NCI-H187 (cell line): ENCODE data around the gene RABGAP1L.
"Not testable (repeated sequence)": the region's sequence is repeated elsewhere in the genome, so short reads cannot be mapped to it uniquely, and the experiment has no call there.

Experiments used
- DNase-seq, 2 experiments: peaks; one replicate each; lab custom pipeline; 2025; lab: John Stamatoyannopoulos, UW

Gene RABGAP1L

GRCh38 chr1:174153085-174153824 lies 6.1 kb upstream of the RABGAP1L start:
- no peak for DNase-seq

GRCh38 chr1:174153825-174154107 lies 5.6 kb upstream of the RABGAP1L start:
- DNase-seq: no peak

DNA sequence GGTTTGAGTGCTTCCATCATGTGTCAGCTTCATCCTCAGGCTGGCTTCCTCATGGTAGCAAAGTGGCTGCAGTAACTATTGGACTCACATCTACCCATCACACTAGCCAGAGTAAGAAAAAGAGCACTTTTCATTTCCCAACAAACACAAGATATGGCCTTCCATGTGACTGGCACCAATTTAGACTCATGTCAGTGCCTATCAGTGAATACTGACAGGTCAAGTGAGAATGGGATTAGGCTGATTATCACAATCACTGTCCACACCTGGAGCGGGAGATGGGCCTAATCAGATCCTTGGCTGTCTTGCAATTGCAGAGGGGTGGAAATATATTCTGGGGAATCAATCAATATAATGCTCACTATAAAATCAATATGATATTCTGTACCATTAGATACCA lies 2.9 kb upstream of the RABGAP1L start:
- no peak for DNase-seq

GRCh38 chr1:174157157-174157806 lies 2.0 kb upstream of the RABGAP1L start:
- no peak for DNase-seq

- peak in 1 of 2 experiments; percentile 90 for DNase-seq
Observed at GRCh38 chr1:174158767-174159251, 511 bp upstream of the RABGAP1L start.

- DNase-seq: no peak
Observed at GRCh38 chr1:174160109-174160473, 771 bp downstream of the RABGAP1L start.

GRCh38 chr1:174160603-174161002 lies 1.3 kb downstream of the RABGAP1L start:
- DNase-seq: no peak

GRCh38 chr1:174161813-174162212 lies 2.5 kb downstream of the RABGAP1L start:
- no peak for DNase-seq

- DNase-seq: no peak
Observed at GRCh38 chr1:174164826-174165225, 5.5 kb downstream of the RABGAP1L start.

DNA sequence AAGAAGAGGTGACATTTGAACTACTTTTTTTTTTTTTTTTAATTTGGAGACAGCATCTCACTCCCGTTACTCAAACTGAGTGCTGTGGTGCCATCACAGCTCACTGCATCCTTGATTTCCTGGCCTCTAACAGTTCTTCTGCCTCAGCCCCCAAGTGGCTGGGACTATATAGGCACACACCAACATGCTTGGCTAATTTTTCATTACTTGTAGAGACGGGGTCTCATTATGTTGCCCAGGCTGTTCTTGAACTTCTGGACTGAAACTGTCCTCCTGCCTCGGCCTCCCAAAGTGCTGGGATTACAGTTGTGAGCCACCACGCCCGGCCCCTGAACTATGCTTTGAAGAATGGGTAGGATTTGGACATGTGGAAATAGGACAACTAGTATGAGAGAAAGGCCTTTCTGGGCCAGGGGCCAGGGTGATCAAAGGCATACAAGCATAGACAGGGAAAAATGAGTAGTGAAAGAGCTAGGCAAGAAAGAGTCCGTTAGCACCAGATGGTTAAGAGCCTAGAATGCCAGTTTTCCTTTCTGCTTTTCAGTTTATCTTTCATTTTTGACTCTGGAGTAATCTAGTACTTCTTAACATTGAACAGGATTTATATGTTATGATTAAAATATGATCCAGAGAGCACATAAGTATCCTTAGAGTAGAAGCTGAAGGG lies 6.3 kb downstream of the RABGAP1L start:
- DNase-seq: no peak

- DNase-seq: no peak
Observed at GRCh38 chr1:174166530-174167264, 7.4 kb downstream of the RABGAP1L start.

DNA sequence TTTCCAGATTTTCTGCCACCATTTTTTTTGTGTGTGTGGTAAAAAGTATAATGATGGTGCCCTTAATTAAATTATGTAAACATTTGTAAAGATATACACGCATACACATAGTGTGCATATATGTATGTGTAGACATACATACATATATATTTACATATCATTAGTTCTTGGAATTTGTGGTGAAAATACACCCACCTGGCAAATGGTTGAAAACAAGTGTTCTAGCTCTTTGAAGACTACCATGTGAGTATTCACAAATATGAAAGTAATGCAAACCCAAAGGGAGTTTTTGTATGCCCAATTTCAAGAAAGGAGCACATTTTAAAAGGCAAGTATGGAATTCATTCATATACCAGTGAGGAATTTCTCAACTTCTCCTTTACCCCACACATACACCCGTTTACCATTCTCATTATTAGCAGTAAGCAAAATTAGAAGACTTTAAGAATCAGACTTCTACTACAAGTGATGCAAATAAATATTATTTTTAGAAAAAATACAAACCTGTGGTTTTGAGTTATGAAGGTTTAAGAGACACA lies 8.0 kb downstream of the RABGAP1L start:
- no peak for DNase-seq

GRCh38 chr1:174169342-174169741 lies 10.0 kb downstream of the RABGAP1L start:
- DNase-seq: no peak

DNA sequence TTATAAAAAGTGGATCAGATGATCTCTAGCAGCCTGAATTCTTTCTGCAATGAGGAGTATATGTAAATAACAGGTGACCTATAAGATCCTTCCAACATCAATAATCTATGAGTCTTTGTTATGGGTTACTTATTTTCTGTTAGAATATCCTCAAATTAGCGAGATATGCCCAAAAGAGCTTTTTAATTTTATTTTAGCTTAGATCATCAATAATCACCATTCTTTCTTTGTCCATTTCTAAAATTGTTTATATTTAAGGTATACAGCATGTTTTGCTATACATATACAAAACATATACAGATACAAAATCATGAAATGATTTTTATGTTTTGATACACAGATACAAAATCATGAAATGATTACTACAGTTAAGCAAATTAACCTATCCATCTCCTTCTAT lies 11.8 kb downstream of the RABGAP1L start:
- DNase-seq: no peak

DNA sequence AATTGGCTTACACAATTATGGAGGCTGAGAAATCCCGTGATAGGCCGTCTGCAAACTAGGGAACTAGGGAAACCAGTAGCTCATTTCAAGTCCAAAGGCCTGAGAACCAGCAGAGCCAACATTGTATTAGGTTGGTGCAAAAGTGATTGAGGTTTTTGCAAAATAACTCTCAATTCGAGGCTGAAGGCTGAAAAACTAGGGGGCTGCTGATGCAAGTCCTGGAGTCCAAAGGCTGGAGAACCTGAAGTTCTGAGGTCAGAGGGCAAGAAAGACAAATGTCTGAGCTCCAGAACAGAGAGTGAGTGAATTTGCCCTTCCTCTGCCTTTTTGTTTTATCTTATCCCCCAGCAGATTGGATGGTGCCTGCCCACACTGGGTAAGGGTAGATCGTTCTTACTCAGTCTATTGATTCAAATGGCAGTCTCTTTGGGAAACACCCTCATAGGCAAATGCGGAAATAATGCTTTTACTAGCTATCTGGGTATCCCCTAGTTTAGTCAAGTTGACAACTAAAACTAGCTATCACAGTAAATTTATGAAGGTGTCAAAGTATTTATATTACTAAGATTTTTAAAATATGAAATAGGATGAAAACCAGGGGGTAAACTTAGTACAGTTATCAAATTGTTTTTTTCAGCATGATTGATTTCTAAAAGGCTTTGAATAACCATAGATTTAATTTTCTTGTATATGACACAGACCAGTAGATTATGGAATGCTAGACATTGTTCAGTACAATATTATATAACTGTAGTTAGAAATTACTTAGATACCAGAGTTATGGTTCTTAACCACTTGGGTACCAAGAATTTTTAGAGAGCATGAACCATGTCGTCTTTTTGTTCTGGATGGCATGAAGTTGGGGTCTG lies 15.4 kb downstream of the RABGAP1L start:
- no peak for DNase-seq

DNA sequence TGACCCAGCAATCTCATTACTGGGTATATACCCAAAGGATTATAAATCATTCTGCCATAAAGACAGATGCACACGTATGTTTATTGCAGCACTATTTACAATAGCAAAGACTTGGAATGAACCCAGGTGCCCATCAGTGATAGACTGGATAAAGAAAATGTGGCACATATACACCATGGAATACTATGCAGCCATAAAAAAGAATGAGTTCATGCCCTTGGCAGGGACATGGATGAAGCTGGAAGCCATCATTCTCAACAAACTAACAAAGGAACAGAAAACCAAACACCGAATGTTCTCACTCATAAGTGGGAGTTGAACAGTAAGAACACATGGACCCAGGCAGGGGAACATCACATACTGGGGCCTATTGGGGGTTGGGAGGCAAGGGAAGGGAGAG lies 19.1 kb downstream of the RABGAP1L start:
- not testable (repeated sequence) for DNase-seq

- DNase-seq: no peak
Observed at GRCh38 chr1:174189428-174190062, 30.2 kb downstream of the RABGAP1L start.

DNA sequence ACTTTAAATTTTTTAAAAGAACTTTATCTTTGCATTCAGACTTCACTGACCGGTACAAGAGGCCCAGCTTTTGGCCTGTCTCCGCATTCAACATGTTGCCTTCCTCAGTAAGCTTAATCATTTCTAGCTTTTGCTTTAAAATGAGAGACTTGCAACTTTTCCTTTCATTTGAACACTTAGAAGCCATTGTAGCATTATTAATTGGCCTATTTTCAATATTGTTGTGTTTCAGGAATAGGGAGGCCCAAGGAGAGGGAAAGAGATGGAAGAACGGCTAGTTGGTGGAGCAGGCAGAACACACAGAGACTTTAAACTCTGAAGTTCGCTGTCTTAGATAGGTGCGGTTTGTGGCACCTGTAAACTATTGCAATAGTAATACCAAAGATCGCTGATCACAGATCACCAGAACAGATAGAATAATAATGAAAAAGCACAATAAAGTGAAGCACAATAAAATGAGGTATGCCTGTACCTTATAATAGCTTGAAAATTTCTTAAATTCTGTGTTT lies 31.4 kb downstream of the RABGAP1L start:
- no peak for DNase-seq

GRCh38 chr1:174191349-174191862 lies 32.1 kb downstream of the RABGAP1L start:
- no peak for DNase-seq

- DNase-seq: no peak
Observed at GRCh38 chr1:174194461-174194860, 35.1 kb downstream of the RABGAP1L start.
